ENCODE measurements around the gene GALNT10. TPM values are rescaled to one million over a fixed set of nuclear protein-coding genes. Genes with fewer than 3 reads are reported as not detected.

The GALNT10 gene
- total RNA-seq, 1 donor from 2014 or later, result 11.5 TPM

DNA sequence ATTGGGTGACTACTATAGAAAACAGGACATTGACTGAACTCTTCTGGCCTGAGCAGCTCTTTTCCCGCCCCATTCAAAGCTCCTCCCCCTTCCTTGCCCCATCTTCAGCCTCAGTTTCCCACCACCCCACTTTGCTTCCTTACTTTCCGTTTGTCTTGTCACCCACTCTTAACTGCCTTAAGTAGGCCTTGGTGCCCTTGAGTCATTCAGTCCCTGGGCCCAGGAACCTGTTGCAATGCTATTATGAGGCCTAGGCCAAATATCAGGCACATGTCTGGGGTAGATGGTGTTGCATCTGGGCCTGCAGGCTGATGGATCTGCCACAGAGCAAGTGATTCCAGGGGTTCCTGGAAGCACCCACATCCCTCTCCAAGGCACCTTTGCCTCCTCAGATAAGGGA lies 17.7 kb upstream of the GALNT10 start:
- intact Hi-C loops (cut with micrococcal nuclease), result no loop called here
- Histone ChIP-seq H3K4me1 (peaks cover 7% of the 10 kb centered on the region), H3K27ac (replicated peaks) (no peak overlapping the region), H3K4me3 (no peak overlapping the region), H3K27me3 (ENCODE audit: low read depth) (no peaks in the 10 kb centered on the region), H3K9me3 (replicated peaks) (no peaks in the 10 kb centered on the region), H3K36me3 (no peaks in the 10 kb centered on the region)
- TF ChIP-seq, protein P1, sequence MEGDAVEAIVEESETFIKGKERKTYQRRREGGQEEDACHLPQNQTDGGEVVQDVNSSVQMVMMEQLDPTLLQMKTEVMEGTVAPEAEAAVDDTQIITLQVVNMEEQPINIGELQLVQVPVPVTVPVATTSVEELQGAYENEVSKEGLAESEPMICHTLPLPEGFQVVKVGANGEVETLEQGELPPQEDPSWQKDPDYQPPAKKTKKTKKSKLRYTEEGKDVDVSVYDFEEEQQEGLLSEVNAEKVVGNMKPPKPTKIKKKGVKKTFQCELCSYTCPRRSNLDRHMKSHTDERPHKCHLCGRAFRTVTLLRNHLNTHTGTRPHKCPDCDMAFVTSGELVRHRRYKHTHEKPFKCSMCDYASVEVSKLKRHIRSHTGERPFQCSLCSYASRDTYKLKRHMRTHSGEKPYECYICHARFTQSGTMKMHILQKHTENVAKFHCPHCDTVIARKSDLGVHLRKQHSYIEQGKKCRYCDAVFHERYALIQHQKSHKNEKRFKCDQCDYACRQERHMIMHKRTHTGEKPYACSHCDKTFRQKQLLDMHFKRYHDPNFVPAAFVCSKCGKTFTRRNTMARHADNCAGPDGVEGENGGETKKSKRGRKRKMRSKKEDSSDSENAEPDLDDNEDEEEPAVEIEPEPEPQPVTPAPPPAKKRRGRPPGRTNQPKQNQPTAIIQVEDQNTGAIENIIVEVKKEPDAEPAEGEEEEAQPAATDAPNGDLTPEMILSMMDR (IDR thresholded peaks at IDR 0.05; ENCODE audit: borderline replicate concordance), result no peak
- no peak for DNase-seq

GRCh38 chr5:154174091-154174490 lies 16.4 kb upstream of the GALNT10 start:
- Histone ChIP-seq H3K27me3 (ENCODE audit: low read depth) (no peaks in the 10 kb centered on the region), H3K36me3 (no peaks in the 10 kb centered on the region), H3K4me1 (no peaks in the 10 kb centered on the region), H3K4me3 (no peak overlapping the region), H3K9me3 (replicated peaks) (no peaks in the 10 kb centered on the region), H3K27ac (replicated peaks) (no peak overlapping the region)
- DNase-seq, result no peak
- TF ChIP-seq, protein P1 (IDR thresholded peaks at IDR 0.05; ENCODE audit: borderline replicate concordance), result no peak
- intact Hi-C loops (cut with micrococcal nuclease), result no loop called here

DNA sequence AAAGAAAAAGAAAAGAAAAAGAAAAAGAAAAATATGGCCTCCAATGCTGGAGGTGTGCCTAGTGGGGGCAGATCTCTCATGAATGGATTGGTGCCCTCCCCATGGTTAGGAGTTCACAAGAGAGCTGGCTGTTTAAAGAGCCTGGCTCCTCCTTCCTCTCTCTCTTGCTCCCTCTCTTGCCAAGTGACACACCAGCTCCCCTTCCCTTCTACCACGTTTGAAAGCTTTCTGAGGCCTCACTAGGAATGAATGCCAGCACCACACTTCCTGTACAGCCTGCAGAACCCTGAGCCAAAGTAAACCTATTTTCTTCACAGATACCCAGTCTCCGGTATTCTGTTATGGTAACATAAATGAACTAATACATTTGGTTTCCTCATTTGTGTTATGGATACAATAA lies 14.4 kb upstream of the GALNT10 start:
- Histone ChIP-seq H3K9me3 (replicated peaks) (no peaks in the 10 kb centered on the region), H3K4me3 (no peak overlapping the region), H3K36me3 (no peaks in the 10 kb centered on the region), H3K4me1 (no peaks in the 10 kb centered on the region), H3K27ac (replicated peaks) (no peak overlapping the region), H3K27me3 (ENCODE audit: low read depth) (no peaks in the 10 kb centered on the region)
- intact Hi-C loops (cut with micrococcal nuclease), result no loop called here
- TF ChIP-seq, protein P1 (IDR thresholded peaks at IDR 0.05; ENCODE audit: borderline replicate concordance), result no peak
- no peak for DNase-seq

DNA sequence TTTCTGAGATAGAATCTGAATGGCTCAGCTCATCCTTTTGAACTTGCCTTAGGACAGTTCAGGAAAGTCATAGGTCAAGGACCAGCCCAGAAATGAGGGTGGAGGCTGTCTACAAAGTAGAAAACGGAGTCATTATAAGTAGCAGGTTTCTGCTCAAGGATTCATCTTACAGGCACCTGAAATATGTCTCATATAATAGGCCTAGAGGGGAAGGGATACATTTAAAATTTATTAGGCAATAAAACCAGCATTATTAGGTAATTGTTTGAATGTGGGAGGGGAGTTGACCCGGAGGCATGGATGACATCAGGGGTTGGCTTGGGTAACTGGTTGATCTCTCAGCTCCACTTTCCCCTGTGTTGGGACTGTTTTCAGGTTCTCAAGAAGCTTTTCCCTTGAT lies 11.9 kb upstream of the GALNT10 start:
- intact Hi-C loops (cut with micrococcal nuclease), result no loop called here
- H3K27me3 ChIP-seq (ENCODE audit: low read depth), result no peaks in the 10 kb centered on the region
- H3K27ac ChIP-seq (replicated peaks), result no peak overlapping the region
- H3K9me3 ChIP-seq (replicated peaks), result no peaks in the 10 kb centered on the region
- TF ChIP-seq, protein P1 (IDR thresholded peaks at IDR 0.05; ENCODE audit: borderline replicate concordance), result no peak
- no peak overlapping the region for H3K4me3 ChIP-seq
- no peaks in the 10 kb centered on the region for H3K36me3 ChIP-seq
- no peaks in the 10 kb centered on the region for H3K4me1 ChIP-seq
- no peak for DNase-seq

GRCh38 chr5:154179846-154180710 lies 10.5 kb upstream of the GALNT10 start:
- no peaks in the 10 kb centered on the region for H3K4me1 ChIP-seq
- H3K27me3 ChIP-seq (ENCODE audit: low read depth), result no peaks in the 10 kb centered on the region

More at GRCh38 chr5:154179846-154180710, 10.5 kb upstream of the GALNT10 start:
- Histone ChIP-seq H3K4me3 (no peak overlapping the region), H3K27ac (replicated peaks) (no peak overlapping the region), H3K9me3 (replicated peaks) (no peaks in the 10 kb centered on the region), H3K36me3 (no peaks in the 10 kb centered on the region)
- no peak for DNase-seq
- intact Hi-C loops (cut with micrococcal nuclease), result loop anchor here (5.0 to 10.0 kb wide), 2 partner anchors 108 to 205 kb away; no protein-coding TSS in a partner anchor
- TF ChIP-seq, protein P1 (IDR thresholded peaks at IDR 0.05; ENCODE audit: borderline replicate concordance), result peak; percentile 88

Measured in left ventricle myocardium inferior (tissue), 1 donor.